Measurements from ENCODE around the gene FAM111B.
"Not testable (repeated sequence)": the region's sequence is repeated elsewhere in the genome, so short reads cannot be mapped to it uniquely, and the experiment has no call there.

Gene FAM111B

DNA sequence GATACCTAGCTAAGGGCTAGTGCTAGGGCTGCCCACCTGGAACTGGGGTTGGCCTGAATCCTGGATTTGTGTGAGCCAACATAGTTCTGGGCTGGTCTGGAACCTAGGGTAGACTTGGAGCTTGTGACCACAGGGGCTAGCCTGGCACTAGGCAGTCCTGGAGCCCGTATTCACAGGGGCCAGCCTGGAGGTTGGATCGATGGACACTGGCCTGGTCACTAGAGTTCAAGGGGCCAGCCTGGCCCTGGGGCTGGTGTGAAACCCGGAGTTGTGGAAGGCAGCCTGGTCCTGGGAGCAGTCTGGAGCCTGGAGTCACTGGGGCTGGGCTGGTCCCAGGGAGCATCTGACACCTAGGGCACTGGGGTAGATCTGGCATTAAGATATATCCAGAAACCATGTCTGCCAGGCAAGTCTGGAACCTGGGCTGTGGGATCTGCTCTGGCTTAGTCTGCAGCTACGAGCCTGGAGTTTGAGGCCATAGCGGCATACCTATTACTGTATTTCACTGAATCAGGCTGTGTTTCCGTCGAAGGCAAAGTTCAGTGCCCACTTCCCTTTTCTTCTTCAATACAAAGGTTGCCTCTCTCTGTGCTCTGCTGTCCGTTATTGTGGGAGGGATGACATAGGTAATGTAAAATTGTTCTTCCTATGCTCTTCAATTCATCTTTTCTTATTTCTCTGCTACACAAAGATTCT lies 30.0 kb upstream of the FAM111B start:
- Histone ChIP-seq H3K9me3 (ENCODE audit: severe bottlenecking) (no peaks in the 10 kb centered on the region), H3K27me3 (ENCODE audit: insufficient read depth, low read depth, severe bottlenecking) (peaks cover 15% of the 10 kb centered on the region), H3K27ac (no peak overlapping the region), H3K4me3 (ENCODE audit: low read depth, low read length) (no peak overlapping the region), H3K36me3 (no peaks in the 10 kb centered on the region)
- DNase-seq: no peak
- TF ChIP-seq, protein P1, sequence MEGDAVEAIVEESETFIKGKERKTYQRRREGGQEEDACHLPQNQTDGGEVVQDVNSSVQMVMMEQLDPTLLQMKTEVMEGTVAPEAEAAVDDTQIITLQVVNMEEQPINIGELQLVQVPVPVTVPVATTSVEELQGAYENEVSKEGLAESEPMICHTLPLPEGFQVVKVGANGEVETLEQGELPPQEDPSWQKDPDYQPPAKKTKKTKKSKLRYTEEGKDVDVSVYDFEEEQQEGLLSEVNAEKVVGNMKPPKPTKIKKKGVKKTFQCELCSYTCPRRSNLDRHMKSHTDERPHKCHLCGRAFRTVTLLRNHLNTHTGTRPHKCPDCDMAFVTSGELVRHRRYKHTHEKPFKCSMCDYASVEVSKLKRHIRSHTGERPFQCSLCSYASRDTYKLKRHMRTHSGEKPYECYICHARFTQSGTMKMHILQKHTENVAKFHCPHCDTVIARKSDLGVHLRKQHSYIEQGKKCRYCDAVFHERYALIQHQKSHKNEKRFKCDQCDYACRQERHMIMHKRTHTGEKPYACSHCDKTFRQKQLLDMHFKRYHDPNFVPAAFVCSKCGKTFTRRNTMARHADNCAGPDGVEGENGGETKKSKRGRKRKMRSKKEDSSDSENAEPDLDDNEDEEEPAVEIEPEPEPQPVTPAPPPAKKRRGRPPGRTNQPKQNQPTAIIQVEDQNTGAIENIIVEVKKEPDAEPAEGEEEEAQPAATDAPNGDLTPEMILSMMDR (IDR thresholded peaks at IDR 0.05; ENCODE audit: low read depth, low read length): no peak

DNA sequence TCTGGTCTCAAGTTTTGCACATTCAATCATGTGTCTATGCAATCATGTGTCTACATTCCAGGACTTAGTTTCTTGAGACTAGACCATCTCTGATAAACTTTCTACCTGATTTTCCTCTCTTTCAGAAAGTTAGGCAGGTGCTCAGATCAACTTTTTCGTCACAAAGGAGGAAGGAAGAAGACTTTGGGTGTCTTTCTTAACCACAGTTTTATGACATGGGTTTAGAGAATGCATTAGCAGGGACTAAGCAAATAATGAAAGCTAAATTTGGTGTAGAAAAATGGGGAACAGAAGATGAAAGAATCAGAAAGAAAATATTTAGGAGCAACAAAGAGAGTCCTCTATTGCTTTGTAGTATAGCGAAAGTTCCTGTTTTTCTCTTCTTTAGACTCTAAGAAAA lies 28.6 kb upstream of the FAM111B start:
- no peaks in the 10 kb centered on the region for H3K36me3 ChIP-seq
- peaks cover 15% of the 10 kb centered on the region for H3K27me3 ChIP-seq (ENCODE audit: insufficient read depth, low read depth, severe bottlenecking)
- no peak overlapping the region for H3K27ac ChIP-seq
- TF ChIP-seq, protein P1 (IDR thresholded peaks at IDR 0.05; ENCODE audit: low read depth, low read length): no peak
- H3K9me3 ChIP-seq (ENCODE audit: severe bottlenecking): no peaks in the 10 kb centered on the region
- no peak for DNase-seq
- no peak overlapping the region for H3K4me3 ChIP-seq (ENCODE audit: low read depth, low read length)

DNA sequence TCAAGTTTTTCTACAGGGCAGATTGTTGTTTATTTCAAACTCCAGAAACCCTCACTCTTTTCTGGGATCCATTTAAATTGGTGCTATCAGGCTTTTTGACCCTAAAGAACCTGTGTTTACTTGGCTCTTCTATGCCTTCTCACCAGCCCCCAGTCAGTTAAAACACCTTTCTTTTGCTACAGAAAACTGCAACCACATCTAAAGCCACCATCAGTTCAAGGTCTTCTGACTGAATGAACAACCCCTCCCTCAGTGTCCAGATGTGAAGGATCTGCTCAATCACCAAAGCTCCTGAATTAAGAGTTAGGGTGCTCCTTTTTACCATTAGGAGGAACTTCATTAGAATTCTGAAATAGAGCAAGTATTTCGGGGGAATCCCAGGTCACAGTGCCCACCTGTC lies 28.0 kb upstream of the FAM111B start:
- no peak for DNase-seq
- H3K36me3 ChIP-seq: no peaks in the 10 kb centered on the region
- H3K27me3 ChIP-seq (ENCODE audit: insufficient read depth, low read depth, severe bottlenecking): peaks cover 15% of the 10 kb centered on the region
- no peaks in the 10 kb centered on the region for H3K9me3 ChIP-seq (ENCODE audit: severe bottlenecking)
- no peak overlapping the region for H3K27ac ChIP-seq
- TF ChIP-seq, protein P1 (IDR thresholded peaks at IDR 0.05; ENCODE audit: low read depth, low read length): no peak
- no peak overlapping the region for H3K4me3 ChIP-seq (ENCODE audit: low read depth, low read length)

DNA sequence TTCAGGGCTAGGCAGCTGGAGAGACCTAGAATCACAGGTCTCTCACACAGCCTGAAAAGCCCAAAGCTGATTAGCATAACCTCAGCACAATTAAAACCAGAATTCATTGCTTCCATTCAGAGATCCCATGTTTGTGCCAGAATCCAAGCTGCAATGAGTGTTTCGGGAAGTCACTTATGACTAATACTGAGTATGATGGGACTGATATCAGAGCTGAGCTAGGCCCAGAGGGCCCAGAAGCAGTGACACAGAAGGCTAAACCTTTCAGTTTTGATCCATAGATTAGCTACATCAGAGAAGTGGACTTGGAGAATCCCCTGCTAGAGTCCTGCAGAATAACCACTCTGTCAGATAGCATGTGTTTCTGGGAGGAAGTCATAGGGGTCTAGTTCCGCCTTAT lies 26.6 kb upstream of the FAM111B start:
- not testable (repeated sequence) for H3K27ac ChIP-seq; H3K36me3 ChIP-seq; DNase-seq; H3K9me3 ChIP-seq (ENCODE audit: severe bottlenecking); H3K4me3 ChIP-seq (ENCODE audit: low read depth, low read length)
- peaks cover 19% of the 10 kb centered on the region for H3K27me3 ChIP-seq (ENCODE audit: insufficient read depth, low read depth, severe bottlenecking)

DNA sequence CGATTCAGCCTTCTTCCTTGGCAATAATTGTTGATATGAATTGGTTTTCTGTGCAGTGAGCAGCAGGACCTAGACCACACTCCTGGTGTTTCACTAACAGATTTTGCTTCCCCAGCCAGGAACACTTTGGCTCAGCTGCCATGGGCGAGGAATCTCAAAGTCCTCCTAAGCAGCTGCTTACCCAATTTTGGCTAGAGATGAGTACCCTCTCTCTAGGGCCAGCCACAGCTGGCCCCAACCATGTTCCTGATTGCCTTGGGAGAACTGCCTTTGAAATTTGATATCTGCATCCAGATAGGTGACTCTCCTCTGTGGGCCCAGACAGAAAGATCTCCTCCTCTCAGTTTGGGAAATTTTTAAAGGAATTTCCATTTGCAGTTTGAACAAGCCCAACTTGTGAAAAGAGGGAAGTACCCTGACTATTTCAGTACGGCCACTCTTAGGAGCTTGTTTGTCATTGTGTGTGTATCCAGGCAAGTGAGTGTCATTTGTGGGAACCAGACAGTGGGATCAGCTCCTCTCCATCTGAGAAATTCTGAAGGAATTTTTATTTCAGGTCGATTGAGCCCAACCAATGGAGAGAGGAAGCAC lies 25.5 kb upstream of the FAM111B start:
- H3K4me3 ChIP-seq (ENCODE audit: low read depth, low read length); H3K27ac ChIP-seq; DNase-seq; H3K9me3 ChIP-seq (ENCODE audit: severe bottlenecking); H3K36me3 ChIP-seq: not testable (repeated sequence)
- peaks cover 18% of the 10 kb centered on the region for H3K27me3 ChIP-seq (ENCODE audit: insufficient read depth, low read depth, severe bottlenecking)

DNA sequence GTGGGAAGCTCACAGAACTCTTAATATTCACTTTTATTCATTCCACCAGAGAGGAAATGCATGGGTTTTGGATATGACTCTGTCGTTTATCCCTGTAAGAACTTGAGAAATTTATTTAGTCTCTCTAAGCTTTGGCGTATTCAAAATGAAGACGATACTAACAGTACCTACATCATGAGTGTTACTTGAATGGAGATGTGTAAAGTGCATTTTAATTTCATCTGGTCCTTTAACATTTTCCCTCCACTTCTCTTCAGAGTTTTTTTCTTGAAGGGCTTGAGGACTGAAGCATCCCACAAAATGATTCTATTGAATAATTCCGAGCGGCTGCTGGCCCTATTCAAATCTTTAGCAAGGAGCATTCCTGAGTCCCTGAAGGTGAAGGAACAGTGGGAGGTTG lies 21.0 kb upstream of the FAM111B start, which contains the start of gene GLYATL1B:
GLYATL1B (plus strand) TSS at position 301 of the 400 bp plus-strand sequence; CDS start at position 301, 0 bp downstream.
- not testable (repeated sequence) for H3K27me3 ChIP-seq (ENCODE audit: insufficient read depth, low read depth, severe bottlenecking); H3K36me3 ChIP-seq; H3K27ac ChIP-seq; DNase-seq; H3K9me3 ChIP-seq (ENCODE audit: severe bottlenecking); H3K4me3 ChIP-seq (ENCODE audit: low read depth, low read length)

DNA sequence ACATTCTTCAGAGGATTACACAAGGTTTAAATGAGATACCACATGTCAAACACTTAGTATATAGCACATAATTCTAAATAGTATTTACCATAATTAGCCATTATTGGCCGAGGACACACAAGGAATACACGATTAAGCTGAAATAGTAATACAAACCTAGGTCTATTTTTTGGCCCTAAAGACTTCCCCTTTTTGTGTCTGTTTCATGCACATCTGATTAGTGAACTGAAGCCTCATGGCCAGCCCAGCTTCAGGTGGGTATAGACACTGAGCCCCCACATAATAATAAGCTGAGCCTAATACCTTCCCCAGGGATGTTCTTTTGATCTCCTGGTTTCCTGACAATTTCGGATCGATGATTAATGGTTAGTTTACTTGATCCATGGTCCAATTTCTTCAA lies 18.9 kb upstream of the FAM111B start:
- Histone ChIP-seq H3K27me3 (ENCODE audit: insufficient read depth, low read depth, severe bottlenecking) (peaks cover 4% of the 10 kb centered on the region), H3K27ac (no peak overlapping the region), H3K36me3 (no peaks in the 10 kb centered on the region), H3K9me3 (ENCODE audit: severe bottlenecking) (no peaks in the 10 kb centered on the region), H3K4me3 (ENCODE audit: low read depth, low read length) (no peak overlapping the region)
- DNase-seq: no peak
- TF ChIP-seq, protein P1 (IDR thresholded peaks at IDR 0.05; ENCODE audit: low read depth, low read length): no peak

DNA sequence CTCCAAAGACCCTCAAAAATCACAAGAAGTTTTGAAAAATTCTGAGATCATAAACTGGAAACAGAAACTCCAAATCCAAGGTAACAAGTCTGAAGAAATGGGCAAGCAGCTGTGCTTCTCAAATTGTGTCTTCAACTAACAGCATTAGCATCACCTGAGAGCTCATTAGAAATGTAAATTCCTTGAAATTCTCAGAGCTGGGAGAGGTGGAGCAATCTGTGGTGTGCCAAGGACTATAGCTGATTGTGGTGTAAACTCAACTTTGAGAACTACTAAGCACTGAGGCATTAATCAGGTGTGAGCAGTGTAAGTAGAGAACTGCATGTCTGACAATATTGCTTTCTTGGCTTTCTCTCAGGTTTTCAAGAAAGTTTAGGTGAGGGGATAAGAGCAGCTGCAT lies 13.5 kb upstream of the FAM111B start:
- not testable (repeated sequence) for H3K36me3 ChIP-seq

DNA sequence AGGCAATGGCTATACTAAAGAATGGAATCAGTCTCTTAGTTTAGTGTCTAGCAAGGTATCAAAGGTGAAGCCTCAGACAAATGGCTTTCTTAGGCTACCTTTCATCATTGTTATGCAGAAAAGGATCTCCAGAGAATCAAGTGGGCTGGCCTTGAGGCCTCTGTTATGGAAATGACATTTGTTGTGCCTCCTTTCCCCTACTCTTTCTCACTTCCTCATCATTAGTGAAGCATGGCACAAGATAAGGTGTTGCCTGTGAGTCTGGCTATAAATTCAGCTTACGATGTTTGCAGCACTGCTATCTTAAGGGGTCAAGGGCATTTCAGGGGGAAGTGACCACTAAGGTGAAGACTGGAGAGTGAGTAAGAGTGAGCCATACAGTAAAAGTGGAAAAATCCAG lies 11.8 kb upstream of the FAM111B start:
- not testable (repeated sequence) for DNase-seq; H3K27me3 ChIP-seq (ENCODE audit: insufficient read depth, low read depth, severe bottlenecking); H3K9me3 ChIP-seq (ENCODE audit: severe bottlenecking); H3K4me3 ChIP-seq (ENCODE audit: low read depth, low read length); H3K36me3 ChIP-seq; H3K27ac ChIP-seq

More for the DNA sequence above, 13.5 kb upstream of the FAM111B start:
- DNase-seq; H3K27ac ChIP-seq; H3K9me3 ChIP-seq (ENCODE audit: severe bottlenecking); H3K27me3 ChIP-seq (ENCODE audit: insufficient read depth, low read depth, severe bottlenecking); H3K4me3 ChIP-seq (ENCODE audit: low read depth, low read length): not testable (repeated sequence)

DNA sequence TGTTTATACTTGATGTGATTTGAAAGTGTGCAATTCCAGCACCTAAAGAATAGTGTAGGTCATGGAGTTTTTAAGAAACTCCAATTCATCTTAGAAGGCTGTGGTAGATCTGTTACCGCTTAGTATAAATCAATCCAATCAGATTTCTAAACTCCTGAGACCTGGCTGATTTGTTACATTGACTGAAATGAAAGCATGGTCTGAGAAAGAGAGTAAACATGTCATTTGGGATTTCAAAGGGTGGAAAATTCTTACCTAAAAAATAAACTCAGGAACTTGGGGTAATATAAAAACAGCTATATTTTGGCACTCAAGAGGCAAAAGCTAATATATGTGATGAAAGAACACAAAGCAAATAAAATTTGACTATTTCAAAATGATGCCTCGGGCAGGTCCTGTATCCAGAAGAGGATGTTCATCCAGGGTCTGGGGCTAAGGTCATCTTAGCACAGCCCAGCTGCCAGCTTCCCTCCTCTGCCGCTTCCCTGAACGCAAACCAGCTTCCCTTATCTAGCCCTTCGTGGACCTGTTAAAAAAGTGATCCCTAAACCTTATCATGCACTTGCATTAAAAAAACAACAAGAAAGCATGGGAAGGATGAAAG lies 11.0 kb upstream of the FAM111B start:
- not testable (repeated sequence) for H3K9me3 ChIP-seq (ENCODE audit: severe bottlenecking); H3K27ac ChIP-seq; H3K27me3 ChIP-seq (ENCODE audit: insufficient read depth, low read depth, severe bottlenecking); H3K4me3 ChIP-seq (ENCODE audit: low read depth, low read length); H3K36me3 ChIP-seq; DNase-seq

Measured in WERI-Rb-1 (cell line).